ENCODE data around the gene CHAMP1. TPM values are rescaled to one million over a fixed set of nuclear protein-coding genes. Genes with fewer than 3 reads are reported as not detected.

Gene CHAMP1
- total RNA-seq, 1 experiment from 2014 or later: 15.3 TPM

DNA sequence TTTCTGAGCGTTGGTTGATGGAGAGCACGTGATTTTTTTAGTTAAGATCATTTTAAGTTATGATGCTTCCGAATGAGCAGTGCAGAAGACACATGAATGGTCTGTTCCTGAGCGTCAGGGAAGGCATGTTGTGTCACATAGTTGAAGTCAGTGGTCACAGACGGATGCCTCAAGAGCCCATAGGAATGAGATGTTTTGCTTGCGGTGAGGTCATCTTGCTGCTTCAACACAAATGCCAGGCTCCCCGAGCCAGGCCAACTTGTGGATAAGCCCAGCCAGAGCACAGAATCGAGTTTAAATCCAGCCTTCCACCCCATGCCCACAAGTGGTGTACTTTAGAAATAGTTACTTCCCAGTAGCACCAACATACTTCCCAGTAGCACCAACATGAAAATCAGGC, 27.5 kb upstream of the CHAMP1 start:
- in situ Hi-C loops (cut with HindIII; ENCODE audit: low pct_unique_long_range_greater_than_20kb, low sequenced_read_pairs) (no loop called here), intact Hi-C loops (cut with micrococcal nuclease; ENCODE audit: unreplicated experiment) (no loop called here)
- DNase-seq (ENCODE audit: low read depth, low spot score) (no peak), ATAC-seq (no peak)
- Histone ChIP-seq H3K9me3 (ENCODE audit: control insufficient read depth, insufficient read depth, low read depth, low read length) (no peaks in the 10 kb centered on the region), H3K4me1 (ENCODE audit: control insufficient read depth, insufficient read depth, low read length) (peaks cover 3% of the 10 kb centered on the region; the same call in 1 of the 2 replicates), H3K27ac (ENCODE audit: low read length) (no peak overlapping the region), H3K4me3 (ENCODE audit: low read depth in 2 of 2, low read length in 2 of 2) (no peak overlapping the region), H3K27me3 (ENCODE audit: control insufficient read depth, insufficient read depth, low read length) (no peaks in the 10 kb centered on the region), H3K36me3 (ENCODE audit: control insufficient read depth, insufficient read depth, low read length) (peaks cover 3% of the 10 kb centered on the region; the same call in 1 of the 2 replicates)
- BruUV-seq (replicated peaks): no TSS peak
- ChIA-PET POLR2A (no interaction called here), CTCF (no interaction called here)
- TF ChIP-seq, protein P1, sequence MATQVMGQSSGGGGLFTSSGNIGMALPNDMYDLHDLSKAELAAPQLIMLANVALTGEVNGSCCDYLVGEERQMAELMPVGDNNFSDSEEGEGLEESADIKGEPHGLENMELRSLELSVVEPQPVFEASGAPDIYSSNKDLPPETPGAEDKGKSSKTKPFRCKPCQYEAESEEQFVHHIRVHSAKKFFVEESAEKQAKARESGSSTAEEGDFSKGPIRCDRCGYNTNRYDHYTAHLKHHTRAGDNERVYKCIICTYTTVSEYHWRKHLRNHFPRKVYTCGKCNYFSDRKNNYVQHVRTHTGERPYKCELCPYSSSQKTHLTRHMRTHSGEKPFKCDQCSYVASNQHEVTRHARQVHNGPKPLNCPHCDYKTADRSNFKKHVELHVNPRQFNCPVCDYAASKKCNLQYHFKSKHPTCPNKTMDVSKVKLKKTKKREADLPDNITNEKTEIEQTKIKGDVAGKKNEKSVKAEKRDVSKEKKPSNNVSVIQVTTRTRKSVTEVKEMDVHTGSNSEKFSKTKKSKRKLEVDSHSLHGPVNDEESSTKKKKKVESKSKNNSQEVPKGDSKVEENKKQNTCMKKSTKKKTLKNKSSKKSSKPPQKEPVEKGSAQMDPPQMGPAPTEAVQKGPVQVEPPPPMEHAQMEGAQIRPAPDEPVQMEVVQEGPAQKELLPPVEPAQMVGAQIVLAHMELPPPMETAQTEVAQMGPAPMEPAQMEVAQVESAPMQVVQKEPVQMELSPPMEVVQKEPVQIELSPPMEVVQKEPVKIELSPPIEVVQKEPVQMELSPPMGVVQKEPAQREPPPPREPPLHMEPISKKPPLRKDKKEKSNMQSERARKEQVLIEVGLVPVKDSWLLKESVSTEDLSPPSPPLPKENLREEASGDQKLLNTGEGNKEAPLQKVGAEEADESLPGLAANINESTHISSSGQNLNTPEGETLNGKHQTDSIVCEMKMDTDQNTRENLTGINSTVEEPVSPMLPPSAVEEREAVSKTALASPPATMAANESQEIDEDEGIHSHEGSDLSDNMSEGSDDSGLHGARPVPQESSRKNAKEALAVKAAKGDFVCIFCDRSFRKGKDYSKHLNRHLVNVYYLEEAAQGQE (IDR thresholded peaks at IDR 0.05; ENCODE audit: insufficient read depth in 1 of 2, low read depth in 2 of 2, low read length in 1 of 2): no peak
- TF ChIP-seq, protein P2, sequence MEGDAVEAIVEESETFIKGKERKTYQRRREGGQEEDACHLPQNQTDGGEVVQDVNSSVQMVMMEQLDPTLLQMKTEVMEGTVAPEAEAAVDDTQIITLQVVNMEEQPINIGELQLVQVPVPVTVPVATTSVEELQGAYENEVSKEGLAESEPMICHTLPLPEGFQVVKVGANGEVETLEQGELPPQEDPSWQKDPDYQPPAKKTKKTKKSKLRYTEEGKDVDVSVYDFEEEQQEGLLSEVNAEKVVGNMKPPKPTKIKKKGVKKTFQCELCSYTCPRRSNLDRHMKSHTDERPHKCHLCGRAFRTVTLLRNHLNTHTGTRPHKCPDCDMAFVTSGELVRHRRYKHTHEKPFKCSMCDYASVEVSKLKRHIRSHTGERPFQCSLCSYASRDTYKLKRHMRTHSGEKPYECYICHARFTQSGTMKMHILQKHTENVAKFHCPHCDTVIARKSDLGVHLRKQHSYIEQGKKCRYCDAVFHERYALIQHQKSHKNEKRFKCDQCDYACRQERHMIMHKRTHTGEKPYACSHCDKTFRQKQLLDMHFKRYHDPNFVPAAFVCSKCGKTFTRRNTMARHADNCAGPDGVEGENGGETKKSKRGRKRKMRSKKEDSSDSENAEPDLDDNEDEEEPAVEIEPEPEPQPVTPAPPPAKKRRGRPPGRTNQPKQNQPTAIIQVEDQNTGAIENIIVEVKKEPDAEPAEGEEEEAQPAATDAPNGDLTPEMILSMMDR (IDR thresholded peaks at IDR 0.05): no peak
- TF ChIP-seq POLR2AphosphoS5 (IDR thresholded peaks at IDR 0.05; ENCODE audit: low read depth, low read length) (no peak), SIN3A (IDR thresholded peaks at IDR 0.05; ENCODE audit: borderline replicate concordance, insufficient read depth, low read depth, low read length) (no peak), TCF7L2 (IDR thresholded peaks at IDR 0.05; ENCODE audit: low read depth, low read length) (no peak)

DNA sequence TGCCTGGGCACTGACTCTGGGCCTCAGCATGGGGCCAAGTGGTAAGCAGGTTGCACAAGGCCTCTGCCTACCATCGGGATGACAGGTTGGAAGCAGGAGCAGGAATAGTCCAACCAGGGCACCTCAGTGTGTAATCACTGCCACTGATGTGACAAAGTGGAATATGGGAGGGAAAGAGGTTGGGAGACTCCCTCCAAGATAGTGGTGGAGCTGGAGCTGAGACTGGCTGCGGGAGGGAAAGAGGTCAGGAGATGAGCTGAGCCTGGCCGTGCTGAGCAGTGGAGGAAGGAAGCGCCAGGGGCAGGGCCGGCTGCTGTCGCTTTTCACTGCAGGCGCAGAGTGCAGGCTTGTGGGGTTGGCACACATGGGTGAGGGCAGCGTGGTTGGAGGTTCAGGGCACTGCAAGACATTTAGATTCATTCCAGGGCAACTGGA, 26.1 kb upstream of the CHAMP1 start:
- ChIA-PET CTCF (no interaction called here), POLR2A (no interaction called here)
- no TSS peak for BruUV-seq (replicated peaks)
- H3K9me3 ChIP-seq (ENCODE audit: control insufficient read depth, insufficient read depth, low read depth, low read length): no peaks in the 10 kb centered on the region
- no peak for DNase-seq (ENCODE audit: low read depth, low spot score)
- intact Hi-C loops (cut with micrococcal nuclease; ENCODE audit: unreplicated experiment): no loop called here
- H3K27me3 ChIP-seq (ENCODE audit: control insufficient read depth, insufficient read depth, low read length): no peaks in the 10 kb centered on the region
- peaks cover 3% of the 10 kb centered on the region; the same call in 1 of the 2 replicates for H3K36me3 ChIP-seq (ENCODE audit: control insufficient read depth, insufficient read depth, low read length)
- TF ChIP-seq, protein P2 (IDR thresholded peaks at IDR 0.05): no peak
- TF ChIP-seq SIN3A (IDR thresholded peaks at IDR 0.05; ENCODE audit: borderline replicate concordance, insufficient read depth, low read depth, low read length): no peak
- TF ChIP-seq, protein P1 (IDR thresholded peaks at IDR 0.05; ENCODE audit: insufficient read depth in 1 of 2, low read depth in 2 of 2, low read length in 1 of 2): no peak
- no peak for TF ChIP-seq POLR2AphosphoS5 (IDR thresholded peaks at IDR 0.05; ENCODE audit: low read depth, low read length)
- TF ChIP-seq TCF7L2 (IDR thresholded peaks at IDR 0.05; ENCODE audit: low read depth, low read length): no peak
- no peak overlapping the region for H3K4me3 ChIP-seq (ENCODE audit: low read depth in 2 of 2, low read length in 2 of 2)
- no peak for ATAC-seq
- no peak overlapping the region for H3K27ac ChIP-seq (ENCODE audit: low read length)
- peaks cover 3% of the 10 kb centered on the region; the same call in 1 of the 2 replicates for H3K4me1 ChIP-seq (ENCODE audit: control insufficient read depth, insufficient read depth, low read length)
- in situ Hi-C loops (cut with HindIII; ENCODE audit: low pct_unique_long_range_greater_than_20kb, low sequenced_read_pairs): no loop called here

All from Panc1 (cell line).